Uterus (tissue), 2 donors: ENCODE measurements around the gene TMEM143.

ENCODE experiments used
- CTCF ChIP-seq, 4 experiments: fragments of 200-600 bp in 2 of 4; fragments of 450-650 bp in 2 of 4; sonication (generic) in 2 of 4; IDR thresholded peaks; one replicate each; pipeline ENCODE4 v1.5.1; 2016 to 2019; ENCODE audit warnings: antibody characterized with exemption in 4 of 4, mild to moderate bottlenecking in 2 of 4, moderate library complexity in 1 of 4
- POLR2A ChIP-seq, 2 donors: fragments of 450-650 bp; IDR thresholded peaks; one replicate each; pipeline ENCODE4 v1.6.1; 2016; ENCODE audit warnings: antibody characterized with exemption in 2 of 2, mild to moderate bottlenecking in 1 of 2, moderate library complexity in 1 of 2

GRCh38 chr19:48303866-48304265 is 59.9 kb downstream of the TMEM143 start:
- TF ChIP-seq CTCF (IDR thresholded peaks at IDR 0.05) (no peak), POLR2A (IDR thresholded peaks at IDR 0.05) (no peak)
